ENCODE results near the gene ART1.

- TF ChIP-seq POLR2A (IDR thresholded peaks at IDR 0.05) (no peak), CTCF (IDR thresholded peaks at IDR 0.05) (no peak)
Measured at GRCh38 chr11:3667149-3668035, 22.5 kb downstream of the ART1 start.
